Measurements from ENCODE around the gene SMLR1. TPM values are rescaled to one million over a fixed set of nuclear protein-coding genes. Genes with fewer than 3 reads are reported as not detected.

Gene SMLR1
- total RNA-seq, 3 donors from 2014 or later (not counting 1 experiment from before 2014, with no cell fraction given) = not detected

GRCh38 chr6:130882370-130882769 lies 55.2 kb downstream of the SMLR1 start:
- ATAC-seq (no peak), DNase-seq (no peak)
- Histone ChIP-seq H3K9me3 (ENCODE audit: control insufficient read depth, insufficient read depth, low read length) (no peaks in the 10 kb centered on the region), H3K4me1 (ENCODE audit: control insufficient read depth, insufficient read depth, low read length) (no peaks in the 10 kb centered on the region), H3K36me3 (ENCODE audit: control insufficient read depth, insufficient read depth, low read length) (no peaks in the 10 kb centered on the region), H3K27me3 (ENCODE audit: control insufficient read depth, insufficient read depth, low read length) (no peaks in the 10 kb centered on the region), H3K4me3 (ENCODE audit: low read length) (no peak overlapping the region), H3K27ac (ENCODE audit: low read length) (no peak overlapping the region)
- Mint-ChIP-seq H3K36me3 (no peaks in the 10 kb centered on the region), H3K27ac (no peak overlapping the region), H3K4me1 (no peaks in the 10 kb centered on the region), H3K27me3 (ENCODE audit: low read depth in 2 of 2) (no peaks in the 10 kb centered on the region), H3K9me3 (no peaks in the 10 kb centered on the region), H3K4me3 (no peak overlapping the region)
- intact Hi-C loops (cut with micrococcal nuclease) = loop anchor here (10.0 kb wide), 1 partner anchor 1412 kb away; no protein-coding TSS in a partner anchor
- no peak for TF ChIP-seq CTCF (IDR thresholded peaks at IDR 0.05)
- 75% methylated on average over 3 of the region's 4 CpGs for WGBS (ENCODE audit: insufficient coverage)

GRCh38 chr6:130885392-130886192 lies 58.4 kb downstream of the SMLR1 start:
- no peaks in the 10 kb centered on the region for H3K36me3 ChIP-seq (ENCODE audit: control insufficient read depth, insufficient read depth, low read length)
- no peaks in the 10 kb centered on the region for H3K4me1 Mint-ChIP-seq
- no peak overlapping the region for H3K4me3 Mint-ChIP-seq
- H3K4me3 ChIP-seq (ENCODE audit: low read length) = no peak overlapping the region
- no peaks in the 10 kb centered on the region for H3K9me3 ChIP-seq (ENCODE audit: control insufficient read depth, insufficient read depth, low read length)
- intact Hi-C loops (cut with micrococcal nuclease) = loop anchor here (1.0 to 10.0 kb wide), 5 partner anchors 231 to 1409 kb away; partner anchors contain the start of gene MED23
- H3K27me3 Mint-ChIP-seq (ENCODE audit: low read depth in 2 of 2) = no peaks in the 10 kb centered on the region
- H3K27me3 ChIP-seq (ENCODE audit: control insufficient read depth, insufficient read depth, low read length) = no peaks in the 10 kb centered on the region
- H3K36me3 Mint-ChIP-seq = no peaks in the 10 kb centered on the region
- no peak overlapping the region for H3K27ac ChIP-seq (ENCODE audit: low read length)
- no peaks in the 10 kb centered on the region for H3K4me1 ChIP-seq (ENCODE audit: control insufficient read depth, insufficient read depth, low read length)
- 71% methylated on average over 2 of the region's 4 CpGs for WGBS (ENCODE audit: insufficient coverage)
- ATAC-seq = peak; percentile 80 to 92 (median 89)
- no peaks in the 10 kb centered on the region for H3K9me3 Mint-ChIP-seq
- DNase-seq = peak; percentile 32 to 90
- TF ChIP-seq CTCF (IDR thresholded peaks at IDR 0.05) = peak; percentile 97
- no peak overlapping the region for H3K27ac Mint-ChIP-seq

Other genes starting within 250 kb of the SMLR1 start
- gene EPB41L2, start 235.8 kb downstream of the SMLR1 start, total RNA-seq = 10 to 100 TPM in 2 of 3 donors, 1 to 10 TPM in 1; 6.8 to 11.4 (median 11.0) TPM

Data from natural killer cell (primary cell).